Tibial nerve (tissue), 4 donors: ENCODE measurements around the gene SAMD14.

Experiments used
- EP300 ChIP-seq, 2 donors: sonication (generic); formaldehyde crosslinking; IDR thresholded peaks; one replicate each; pipeline ENCODE4 v1.6.1; 2017; ENCODE audit warnings: antibody characterized with exemption in 2 of 2, mild to moderate bottlenecking in 1 of 2
- POLR2A ChIP-seq, 2 donors: fragments of 450-650 bp; IDR thresholded peaks; one replicate each; pipeline ENCODE4 v1.6.1; 2017; ENCODE audit warnings: antibody characterized with exemption in 2 of 2, mild to moderate bottlenecking in 2 of 2, moderate library complexity in 2 of 2
- TF ChIP-seq, protein P1 (sequence below), 5 experiments: fragments of 200-600 bp in 3 of 5; fragments of 450-650 bp in 2 of 5; sonication (generic) in 3 of 5; IDR thresholded peaks; one replicate each; pipeline ENCODE4 v1.5.1; 2016 to 2019; ENCODE audit warnings: antibody characterized with exemption in 5 of 5, mild to moderate bottlenecking in 3 of 5, moderate library complexity in 2 of 5

DNA sequence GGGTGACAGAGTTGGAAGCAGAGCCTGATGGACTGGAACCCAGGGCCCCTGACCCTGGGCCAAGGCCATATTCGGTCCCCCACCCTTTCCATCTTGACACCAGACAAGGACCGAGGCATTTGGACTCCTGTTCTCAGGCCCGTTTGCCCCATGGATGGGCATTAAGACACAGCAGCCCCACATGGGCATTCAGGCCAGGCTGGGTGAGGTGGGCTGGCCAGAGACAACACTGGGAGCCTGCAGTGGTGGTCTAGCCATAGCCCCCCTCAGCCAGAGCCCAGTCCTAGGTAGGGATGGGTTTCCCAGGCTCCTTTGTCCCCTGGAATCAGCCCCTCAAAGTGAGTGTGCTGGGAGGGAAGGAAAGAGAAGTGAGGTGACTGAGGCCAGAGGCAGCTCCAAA is 33.2 kb downstream of the SAMD14 start:
- TF ChIP-seq, protein P1, sequence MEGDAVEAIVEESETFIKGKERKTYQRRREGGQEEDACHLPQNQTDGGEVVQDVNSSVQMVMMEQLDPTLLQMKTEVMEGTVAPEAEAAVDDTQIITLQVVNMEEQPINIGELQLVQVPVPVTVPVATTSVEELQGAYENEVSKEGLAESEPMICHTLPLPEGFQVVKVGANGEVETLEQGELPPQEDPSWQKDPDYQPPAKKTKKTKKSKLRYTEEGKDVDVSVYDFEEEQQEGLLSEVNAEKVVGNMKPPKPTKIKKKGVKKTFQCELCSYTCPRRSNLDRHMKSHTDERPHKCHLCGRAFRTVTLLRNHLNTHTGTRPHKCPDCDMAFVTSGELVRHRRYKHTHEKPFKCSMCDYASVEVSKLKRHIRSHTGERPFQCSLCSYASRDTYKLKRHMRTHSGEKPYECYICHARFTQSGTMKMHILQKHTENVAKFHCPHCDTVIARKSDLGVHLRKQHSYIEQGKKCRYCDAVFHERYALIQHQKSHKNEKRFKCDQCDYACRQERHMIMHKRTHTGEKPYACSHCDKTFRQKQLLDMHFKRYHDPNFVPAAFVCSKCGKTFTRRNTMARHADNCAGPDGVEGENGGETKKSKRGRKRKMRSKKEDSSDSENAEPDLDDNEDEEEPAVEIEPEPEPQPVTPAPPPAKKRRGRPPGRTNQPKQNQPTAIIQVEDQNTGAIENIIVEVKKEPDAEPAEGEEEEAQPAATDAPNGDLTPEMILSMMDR (IDR thresholded peaks at IDR 0.05), result no peak
- TF ChIP-seq POLR2A (IDR thresholded peaks at IDR 0.05) (no peak), EP300 (IDR thresholded peaks at IDR 0.05) (no peak)
